Keratinocyte (primary cell): ENCODE results near the gene TMEM235. TPM values are rescaled to one million over a fixed set of nuclear protein-coding genes. Genes with fewer than 3 reads are reported as not detected.

Experiments
- DNase-seq: peaks from one replicate; pipeline ENCODE4 v3.0.0-alpha.2; 2011; ENCODE audit warnings: low read depth, missing footprints, low spot score
- FAIRE-seq: peaks from 2 replicates; lab custom pipeline; 2011; peaks lifted over from hg19 to GRCh38; lab: Jason Lieb, UNC
- H2AFZ ChIP-seq: 2 replicates; pipeline ENCODE4 v1.6.0; 2012; ENCODE audit warnings: low read length, control low read depth, inconsistent platforms; ENCODE audit not compliant: control insufficient read depth
- H3K27ac ChIP-seq: 2 replicates; pipeline ENCODE4 v1.5.1; 2011; ENCODE audit warnings: low read length; ENCODE audit not compliant: control insufficient read depth, insufficient read depth
- H3K27me3 ChIP-seq: 3 replicates; pipeline ENCODE4 v1.6.0; 2011; ENCODE audit warnings: low read length; ENCODE audit not compliant: control insufficient read depth, insufficient read depth; ENCODE audit errors: extremely low read depth
- H3K36me3 ChIP-seq, 2 experiments: 2 replicates in 1 of 2; 3 replicates in 1 of 2; pipeline ENCODE4 v1.5.1; 2011; ENCODE audit warnings: low read length in 2 of 2, mild to moderate bottlenecking in 1 of 2; ENCODE audit not compliant: control insufficient read depth in 2 of 2, insufficient read depth in 2 of 2; ENCODE audit errors: extremely low read depth in 1 of 2
- H3K4me1 ChIP-seq: 3 replicates; pipeline ENCODE4 v1.5.1; 2011; ENCODE audit warnings: low read length; ENCODE audit not compliant: control insufficient read depth, insufficient read depth; ENCODE audit errors: extremely low read depth
- H3K4me2 ChIP-seq: 3 replicates; pipeline ENCODE4 v1.6.0; 2011; ENCODE audit warnings: low read depth, low read length; ENCODE audit not compliant: control insufficient read depth, insufficient read depth; ENCODE audit errors: extremely low read depth
- H3K4me3 ChIP-seq, 3 experiments: fragments of 200-600 bp in 1 of 3; sonication (generic) in 1 of 3; 2 replicates in 2 of 3; 3 replicates in 1 of 3; pipeline ENCODE4 v1.5.1; 2011 to 2016; ENCODE audit warnings: low read length in 3 of 3, mild to moderate bottlenecking in 3 of 3, control low read depth in 2 of 3, inconsistent platforms in 1 of 3, low read depth in 1 of 3, mixed read lengths in 1 of 3, mixed run types in 1 of 3, moderate library complexity in 1 of 3; ENCODE audit not compliant: control insufficient read depth in 2 of 3, insufficient read depth in 2 of 3; ENCODE audit errors: extremely low read depth in 1 of 3
- H3K79me2 ChIP-seq: 2 replicates; pipeline ENCODE4 v1.6.0; 2012; ENCODE audit warnings: low read length; ENCODE audit not compliant: control insufficient read depth, insufficient read depth
- H3K9ac ChIP-seq: 3 replicates; pipeline ENCODE4 v1.6.0; 2011; ENCODE audit warnings: low read length; ENCODE audit not compliant: control insufficient read depth, insufficient read depth; ENCODE audit errors: extremely low read depth
- H3K9me1 ChIP-seq: 3 replicates; pipeline ENCODE4 v1.6.0; 2011; ENCODE audit warnings: low read length; ENCODE audit not compliant: control insufficient read depth, insufficient read depth; ENCODE audit errors: extremely low read depth
- H3K9me3 ChIP-seq: 2 replicates; pipeline ENCODE4 v1.5.1; 2012; ENCODE audit warnings: low read depth, low read length; ENCODE audit not compliant: control insufficient read depth
- H4K20me1 ChIP-seq: 3 replicates; pipeline ENCODE4 v1.6.0; 2011; ENCODE audit warnings: low read length; ENCODE audit not compliant: control insufficient read depth, insufficient read depth; ENCODE audit errors: extremely low read depth
- CTCF ChIP-seq, 3 experiments: IDR thresholded peaks in 1 of 3; conservative IDR thresholded peaks in 1 of 3; optimal IDR thresholded peaks in 1 of 3; 2 replicates in 2 of 3; 3 replicates in 1 of 3; pipeline versions ENCODE3 to v1.5.1; 2011; ENCODE audit warnings: low read length in 3 of 3, mild to moderate bottlenecking in 3 of 3, moderate library complexity in 2 of 3, control low read depth in 1 of 3, inconsistent platforms in 1 of 3; ENCODE audit not compliant: insufficient read depth in 2 of 3; ENCODE audit errors: extremely low read depth in 1 of 3
- EZH2 ChIP-seq: IDR thresholded peaks from one replicate; pipeline ENCODE4 v1.6.1; 2012; ENCODE audit warnings: inconsistent platforms, mild to moderate bottlenecking, low read length, moderate library complexity
- dilution Hi-C: fragments of 300-500 bp; cut with MboI; formaldehyde crosslinking; loops from one replicate; pipeline ENCODE4 v1.7.0; 2020; ENCODE audit warnings: low sequenced_read_pairs; ENCODE audit not compliant: extremely low pct_ligation_motif_present
- polyA minus RNA-seq, 3 experiments: library from RNA; depleted of rRNA, polyadenylated mRNA; stranded (reverse); fragments of >200 nt; gene quantifications; 1 replicate in 1 of 3; 2 replicates in 1 of 3; 3 replicates in 1 of 3; pipeline ENCODE4 v1.2.3, GENCODE V29; 2011
- polyA plus RNA-seq, 5 experiments: library from polyadenylated mRNA; depleted of rRNA in 3 of 5; stranded (reverse) in 3 of 5; stranded (forward) in 1 of 5; unstranded in 1 of 5; fragments of >200 nt; gene quantifications; 1 replicate in 1 of 5; 2 replicates in 3 of 5; 3 replicates in 1 of 5; pipeline versions ENCODE4 v1.2.1 to v1.2.3, GENCODE V29; 2011 to 2012; ENCODE audit warnings: missing spikeins in 2 of 5, low read depth in 1 of 5, low replicate concordance in 1 of 5

TMEM235 gene
- polyA plus RNA-seq = not detected in 3 replicates
- not detected for polyA plus RNA-seq (2011; ENCODE audit: low read depth)
- polyA plus RNA-seq (2011; cell fraction: cytosol; rRNA removed) = not detected in 2 replicates
- not detected in 2 replicates for polyA plus RNA-seq (2011; cell fraction: nucleus; rRNA removed)
- not detected in 2 replicates for polyA plus RNA-seq (2012; ENCODE audit: low replicate concordance)
- polyA minus RNA-seq = not detected in 3 replicates
- polyA minus RNA-seq (2011; cell fraction: cytosol; rRNA and poly(A)+ RNA removed) = not detected
- not detected in 2 replicates for polyA minus RNA-seq (2011; cell fraction: nucleus; rRNA and poly(A)+ RNA removed)

DNA sequence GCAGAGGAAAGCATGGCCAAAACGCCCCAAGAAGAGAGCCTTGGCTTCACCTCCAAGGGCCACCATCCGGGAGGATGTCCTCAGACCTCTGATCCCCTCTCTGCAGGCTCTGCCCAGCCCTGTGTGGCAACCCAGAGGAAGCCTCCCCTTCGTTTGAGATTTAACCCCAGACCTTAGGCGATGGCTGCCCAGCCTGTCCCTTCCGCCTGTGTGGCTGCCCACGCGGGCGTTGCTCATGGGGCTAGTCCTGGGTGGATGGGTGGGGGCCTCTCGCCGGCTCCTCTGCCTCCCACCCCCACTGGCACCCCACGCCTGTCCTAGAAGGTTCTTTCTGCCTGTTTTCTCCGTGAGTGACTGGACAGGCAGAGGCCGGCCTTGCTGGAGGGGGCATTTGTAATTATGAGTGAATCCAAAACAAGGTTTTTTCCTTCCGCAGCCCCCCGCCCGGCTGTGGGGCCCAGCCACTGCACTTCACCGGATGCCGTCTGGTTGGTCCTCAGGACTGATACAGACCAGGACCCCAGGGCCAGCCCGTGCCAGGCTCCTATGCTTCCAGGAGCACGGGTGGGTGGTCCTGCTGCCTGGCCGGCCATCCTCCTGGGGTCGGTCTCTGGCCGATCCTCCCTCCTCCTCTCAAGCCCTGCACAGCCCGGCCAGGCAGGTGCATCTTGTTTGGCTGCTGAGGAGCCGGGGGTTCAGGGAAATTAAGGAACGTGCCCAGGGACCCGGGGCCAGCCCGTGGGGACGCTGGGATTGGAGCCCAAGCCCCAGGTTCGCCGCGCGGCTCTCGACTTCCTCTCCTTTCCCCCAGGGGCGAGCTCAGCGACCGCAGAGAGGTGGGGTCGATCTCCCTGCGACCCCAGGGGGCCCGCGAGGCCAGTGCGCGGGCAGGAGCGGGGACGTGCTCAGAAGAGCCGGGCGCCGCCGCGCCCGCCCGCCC, at the start of gene TMEM235:
Gene TMEM235 (plus strand): TSS at position 636 of the 940 bp plus-strand sequence. CDS start 393 bp downstream, outside the sequence.
- Histone ChIP-seq H3K27ac (no peak within 1 kb of the TSS), H3K4me2 (no peak within 1 kb of the TSS), H3K79me2 (no peaks in the 10 kb centered on the region), H4K20me1 (no peaks in the 10 kb centered on the region), H3K4me3 (no peak within 1 kb of the TSS), H2AFZ (no peak within 1 kb of the TSS), H3K36me3 (no peaks in the 10 kb centered on the region), H3K27me3 (peaks cover 36% of the 10 kb centered on the region), H3K9me1 (no peaks in the 10 kb centered on the region), H3K9me3 (no peaks in the 10 kb centered on the region), H3K4me1 (no peaks in the 10 kb centered on the region), H3K9ac (no peak within 1 kb of the TSS)
- FAIRE-seq = no peak
- no peak for DNase-seq
- peak; percentile 86 for TF ChIP-seq EZH2
- TF ChIP-seq CTCF (optimal IDR thresholded peaks at IDR 0.05 in 1 of 3, IDR thresholded peaks at IDR 0.05 in 1 of 3, conservative IDR thresholded peaks at IDR 0.05 in 1 of 3; ENCODE audit: extremely low read depth in 1 of 3, insufficient read depth in 2 of 3, low read length in 3 of 3) = no peak
- dilution Hi-C loops = no loop called here

GRCh38 chr17:78182504-78182903, 48.9 kb upstream of the TMEM235 start:
- Histone ChIP-seq H3K9me1 (no peaks in the 10 kb centered on the region), H3K36me3 (peaks cover 0 to 27% of the 10 kb centered on the region in 2 experiments), H3K9me3 (no peaks in the 10 kb centered on the region), H3K4me2 (no peak overlapping the region), H3K9ac (no peak overlapping the region), H3K4me3 (no peak overlapping the region), H3K4me1 (peaks cover 8% of the 10 kb centered on the region), H3K79me2 (peaks cover 10% of the 10 kb centered on the region), H2AFZ (no peak overlapping the region), H3K27me3 (no peaks in the 10 kb centered on the region), H4K20me1 (no peaks in the 10 kb centered on the region), H3K27ac (no peak overlapping the region)
- dilution Hi-C loops = no loop called here
- no peak for TF ChIP-seq CTCF (optimal IDR thresholded peaks at IDR 0.05 in 1 of 3, IDR thresholded peaks at IDR 0.05 in 1 of 3, conservative IDR thresholded peaks at IDR 0.05 in 1 of 3; ENCODE audit: extremely low read depth in 1 of 3, insufficient read depth in 2 of 3, low read length in 3 of 3)
- TF ChIP-seq EZH2 = no peak
- no peak for DNase-seq
- FAIRE-seq = no peak
